ENCODE measurements around the gene TPK1.
A peak's percentile ranks its signal among the peaks of the same experiment; 100 is the strongest.
"Not testable (repeated sequence)": the region's sequence is repeated elsewhere in the genome, so short reads cannot be mapped to it uniquely, and the experiment has no call there.

The TPK1 gene

DNA sequence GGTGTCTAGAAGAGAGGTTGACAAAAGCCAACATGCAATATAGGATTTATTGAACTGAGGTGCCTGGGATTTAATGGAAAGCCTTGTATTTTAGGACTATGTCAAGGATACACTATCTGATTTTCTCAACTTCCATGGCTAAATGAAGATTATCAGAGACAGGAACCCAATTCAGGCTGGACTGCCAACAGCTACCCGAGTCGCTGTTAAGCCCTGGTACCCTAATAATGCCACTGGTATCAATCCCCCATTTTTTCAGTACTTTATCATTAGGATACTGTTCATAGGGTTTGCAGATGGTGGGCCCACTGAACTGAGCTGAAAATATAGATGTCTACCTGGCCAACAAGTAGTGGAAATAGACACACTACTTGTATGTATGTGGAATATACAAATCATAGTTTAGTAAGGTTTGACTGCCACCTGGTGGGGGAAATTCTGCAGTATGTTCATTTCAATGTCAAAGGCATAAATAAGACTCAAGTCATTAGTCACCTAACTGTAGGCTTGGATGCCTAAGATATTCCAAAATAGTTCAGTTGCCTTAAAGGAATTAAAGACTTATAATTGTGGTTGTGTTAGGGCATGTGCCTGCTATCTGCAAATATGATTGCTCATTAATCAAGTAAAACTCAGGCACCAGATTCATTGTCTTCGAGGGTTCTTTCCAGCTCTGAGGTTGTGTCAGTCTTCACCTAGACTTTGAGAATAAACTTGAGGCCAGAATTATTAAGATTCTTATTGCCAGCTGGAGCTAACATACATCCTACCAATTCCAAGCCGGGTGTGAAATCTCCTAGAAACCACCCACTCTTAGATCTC lies 398.3 kb downstream of the TPK1 start:
- TF ChIP-seq, protein P1, sequence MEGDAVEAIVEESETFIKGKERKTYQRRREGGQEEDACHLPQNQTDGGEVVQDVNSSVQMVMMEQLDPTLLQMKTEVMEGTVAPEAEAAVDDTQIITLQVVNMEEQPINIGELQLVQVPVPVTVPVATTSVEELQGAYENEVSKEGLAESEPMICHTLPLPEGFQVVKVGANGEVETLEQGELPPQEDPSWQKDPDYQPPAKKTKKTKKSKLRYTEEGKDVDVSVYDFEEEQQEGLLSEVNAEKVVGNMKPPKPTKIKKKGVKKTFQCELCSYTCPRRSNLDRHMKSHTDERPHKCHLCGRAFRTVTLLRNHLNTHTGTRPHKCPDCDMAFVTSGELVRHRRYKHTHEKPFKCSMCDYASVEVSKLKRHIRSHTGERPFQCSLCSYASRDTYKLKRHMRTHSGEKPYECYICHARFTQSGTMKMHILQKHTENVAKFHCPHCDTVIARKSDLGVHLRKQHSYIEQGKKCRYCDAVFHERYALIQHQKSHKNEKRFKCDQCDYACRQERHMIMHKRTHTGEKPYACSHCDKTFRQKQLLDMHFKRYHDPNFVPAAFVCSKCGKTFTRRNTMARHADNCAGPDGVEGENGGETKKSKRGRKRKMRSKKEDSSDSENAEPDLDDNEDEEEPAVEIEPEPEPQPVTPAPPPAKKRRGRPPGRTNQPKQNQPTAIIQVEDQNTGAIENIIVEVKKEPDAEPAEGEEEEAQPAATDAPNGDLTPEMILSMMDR (IDR thresholded peaks at IDR 0.05; ENCODE audit: insufficient read depth, missing control alignments): peak; percentile 55
- DNase-seq (ENCODE audit: insufficient read length, low spot score): no peak
- FAIRE-seq: peak; percentile 63

DNA sequence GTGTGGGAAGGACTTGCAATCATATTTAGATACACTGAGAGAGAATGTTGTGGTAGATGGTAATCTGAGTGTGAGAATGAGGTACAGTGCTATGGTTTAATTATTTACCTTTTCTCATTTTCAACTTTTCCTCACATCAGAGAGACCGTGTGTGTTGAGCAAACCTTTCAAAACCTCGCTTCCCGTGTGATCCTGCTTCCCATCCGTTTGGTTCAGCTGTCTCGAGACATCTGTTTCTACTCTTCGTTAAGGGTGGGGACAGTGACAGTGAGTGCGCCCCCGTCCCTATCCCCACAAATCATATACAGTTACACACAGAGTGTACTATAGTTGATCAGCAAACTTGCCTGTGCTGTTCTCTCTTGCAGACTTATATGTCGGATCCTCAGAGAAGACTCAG lies 399.4 kb downstream of the TPK1 start:
- DNase-seq (ENCODE audit: insufficient read length, low spot score) (no peak), FAIRE-seq (no peak)

DNA sequence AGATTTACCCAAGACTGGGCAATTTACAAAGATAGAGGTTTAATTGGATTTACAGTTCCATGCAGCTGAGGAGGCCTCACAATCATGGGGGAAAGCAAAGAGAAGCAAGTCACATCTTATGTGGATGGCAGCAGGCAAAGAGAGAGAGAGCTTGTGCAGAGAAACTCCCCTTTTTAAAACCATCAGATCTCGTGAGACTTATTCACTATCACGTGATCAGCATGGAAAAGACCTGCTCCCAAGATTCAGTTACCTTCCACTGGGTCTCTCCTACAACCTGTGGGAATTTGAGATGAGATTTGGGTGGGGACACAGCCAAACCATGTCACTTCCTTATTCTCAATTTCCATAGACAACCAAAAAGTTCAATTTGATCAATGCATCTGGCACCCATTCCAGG lies 407.4 kb downstream of the TPK1 start:
- FAIRE-seq (no peak), DNase-seq (ENCODE audit: insufficient read length, low spot score) (no peak)
- TF ChIP-seq, protein P1 (IDR thresholded peaks at IDR 0.05; ENCODE audit: insufficient read depth, missing control alignments): no peak

More for the DNA sequence above, 399.4 kb downstream of the TPK1 start:
- TF ChIP-seq, protein P1 (IDR thresholded peaks at IDR 0.05; ENCODE audit: insufficient read depth, missing control alignments): no peak

DNA sequence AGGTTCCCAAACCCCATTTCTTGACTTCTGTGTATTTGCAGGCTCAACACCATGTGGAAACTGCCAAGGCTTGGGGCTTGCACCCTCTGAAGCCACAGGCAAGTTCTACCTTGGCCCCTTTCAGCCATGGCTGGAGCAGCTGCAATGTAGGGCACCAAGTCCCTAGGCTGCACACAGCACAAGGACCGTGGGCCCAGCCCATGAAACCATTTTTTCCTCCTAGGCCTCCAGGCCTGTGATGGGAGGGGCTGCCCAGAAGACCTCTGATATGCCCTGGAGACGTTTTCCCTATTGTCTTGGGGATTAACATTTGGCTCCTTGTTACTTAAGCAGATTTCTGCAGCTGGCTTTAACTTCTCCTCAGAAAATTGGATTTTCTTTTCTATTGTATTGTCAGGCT lies 408.3 kb downstream of the TPK1 start:
- FAIRE-seq: not testable (repeated sequence)

DNA sequence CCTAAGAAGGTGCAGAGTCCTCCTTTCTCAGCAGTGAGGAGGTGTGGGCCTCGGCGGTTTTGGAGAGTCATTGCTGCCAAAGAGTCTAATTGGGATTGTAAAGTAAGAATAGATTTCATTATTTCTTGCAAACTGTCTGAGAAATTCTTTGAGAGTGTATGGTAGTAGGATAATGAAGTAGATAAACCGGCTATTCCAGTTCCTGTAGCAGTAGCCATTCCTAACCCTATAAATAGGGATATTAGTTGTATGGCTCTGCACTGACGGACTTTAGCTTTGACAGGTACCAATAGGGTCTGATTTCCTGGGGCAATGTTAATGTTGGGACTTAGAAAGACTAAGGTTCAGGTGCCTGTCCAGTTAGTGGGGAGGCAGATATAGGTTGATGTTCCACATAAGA lies 416.9 kb downstream of the TPK1 start:
- DNase-seq (ENCODE audit: insufficient read length, low spot score): not testable (repeated sequence)

More for the DNA sequence above, 408.3 kb downstream of the TPK1 start:
- not testable (repeated sequence) for DNase-seq (ENCODE audit: insufficient read length, low spot score)

DNA sequence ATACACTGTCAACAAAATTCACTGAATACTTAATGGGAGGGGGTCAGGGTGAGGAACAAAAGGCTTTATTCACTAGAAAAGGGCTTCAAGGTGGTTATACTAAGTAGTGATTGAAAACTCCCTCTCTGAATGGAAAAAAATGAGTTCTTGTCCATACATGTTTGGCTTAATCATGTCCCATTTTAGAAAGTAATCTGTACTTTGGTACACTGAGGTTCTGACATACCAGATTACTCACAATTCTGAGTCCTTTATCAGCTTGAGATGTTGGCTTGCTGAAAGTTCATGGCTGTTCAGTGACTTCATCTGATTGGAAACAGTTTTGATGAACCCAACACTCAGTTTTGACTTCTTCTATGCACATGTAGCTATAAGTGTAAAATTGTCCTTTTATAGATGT lies 419.5 kb downstream of the TPK1 start:
- TF ChIP-seq, protein P1 (IDR thresholded peaks at IDR 0.05; ENCODE audit: insufficient read depth, missing control alignments): no peak
- DNase-seq (ENCODE audit: insufficient read length, low spot score) (no peak), FAIRE-seq (no peak)

More for the DNA sequence above, 416.9 kb downstream of the TPK1 start:
- not testable (repeated sequence) for FAIRE-seq

DNA sequence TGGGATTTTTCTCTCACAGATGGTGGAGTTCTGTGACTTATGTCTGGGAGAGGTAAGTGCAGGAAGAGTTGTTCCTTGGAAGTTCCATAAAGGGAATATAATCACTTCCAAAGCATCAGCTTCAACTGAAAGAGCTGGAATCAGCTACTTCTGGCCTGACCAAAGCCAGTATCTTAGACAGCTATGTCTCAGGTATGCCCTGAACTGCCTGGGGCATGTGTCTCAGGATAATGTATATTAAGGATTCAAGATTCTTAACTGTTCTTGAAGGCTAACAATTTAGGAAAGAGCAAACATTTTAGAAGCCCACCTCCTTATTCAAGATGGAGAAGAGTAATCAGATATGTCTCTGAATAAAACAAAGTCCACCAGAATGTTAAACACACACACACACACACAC lies 420.0 kb downstream of the TPK1 start:
- FAIRE-seq (no peak), DNase-seq (ENCODE audit: insufficient read length, low spot score) (no peak)
- TF ChIP-seq, protein P1 (IDR thresholded peaks at IDR 0.05; ENCODE audit: insufficient read depth, missing control alignments): no peak

DNA sequence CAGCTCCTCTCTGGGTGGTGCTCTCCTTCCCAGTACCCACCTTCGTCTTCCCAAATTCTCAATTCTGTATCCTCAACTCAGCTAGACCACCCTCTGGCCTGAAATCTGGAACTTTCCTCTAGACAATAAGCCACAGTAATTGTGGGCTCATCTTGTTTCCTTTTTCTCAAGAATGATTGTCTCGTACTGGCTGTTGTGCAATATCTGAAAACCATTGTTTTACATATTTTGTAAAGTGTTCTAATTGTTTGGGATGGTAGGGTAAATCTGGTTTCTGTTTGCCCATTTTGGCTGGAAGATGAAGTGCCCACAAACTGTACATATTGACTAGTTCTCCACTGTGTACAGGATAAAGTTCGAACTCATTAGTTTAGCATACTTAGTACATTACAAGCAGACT lies 421.0 kb downstream of the TPK1 start:
- TF ChIP-seq, protein P1 (IDR thresholded peaks at IDR 0.05; ENCODE audit: insufficient read depth, missing control alignments): no peak
- no peak for FAIRE-seq

More for the DNA sequence above, 421.0 kb downstream of the TPK1 start:
- DNase-seq (ENCODE audit: insufficient read length, low spot score): no peak

All from D721Med (cell line).